Amygdala (tissue), 56 donors: Measurements from ENCODE around the gene VPS13A.
"Not testable (repeated sequence)": the region's sequence is repeated elsewhere in the genome, so short reads cannot be mapped to it uniquely, and the experiment has no call there.

Experiments used
- DNase-seq, 56 donors: peaks; one replicate each; lab custom pipeline; 2025; lab: John Stamatoyannopoulos, UW

The VPS13A gene

GRCh38 chr9:77421506-77422265 is 244.4 kb downstream of the VPS13A start:
- no peak for DNase-seq

GRCh38 chr9:77422969-77423368 is 245.6 kb downstream of the VPS13A start:
- DNase-seq = no peak

- no peak for DNase-seq
These were observed 246.5 kb downstream of the VPS13A start for GRCh38 chr9:77423841-77424240.

GRCh38 chr9:77424993-77425392 is 247.7 kb downstream of the VPS13A start:
- DNase-seq = no peak

GRCh38 chr9:77426712-77427111 is 249.4 kb downstream of the VPS13A start:
- DNase-seq = no peak

- no peak for DNase-seq
These were observed 250.1 kb downstream of the VPS13A start for GRCh38 chr9:77427256-77427927.

- no peak for DNase-seq
These were observed 252.6 kb downstream of the VPS13A start for GRCh38 chr9:77429928-77430327.

GRCh38 chr9:77432053-77432452 is 254.7 kb downstream of the VPS13A start:
- DNase-seq = no peak

- peak in 51 of 56 donors; percentile 2 to 82 (median 41) for DNase-seq
These were observed 256.5 kb downstream of the VPS13A start for GRCh38 chr9:77433675-77434445.

GRCh38 chr9:77435277-77435676 is 257.9 kb downstream of the VPS13A start:
- no peak for DNase-seq

GRCh38 chr9:77435688-77436087 is 258.4 kb downstream of the VPS13A start:
- no peak for DNase-seq

- no peak for DNase-seq
These were observed 261.3 kb downstream of the VPS13A start for GRCh38 chr9:77438653-77439052.

GRCh38 chr9:77440057-77440456 is 262.7 kb downstream of the VPS13A start:
- DNase-seq = peak in 22 of 56 donors; percentile 7 to 56 (median 22)

GRCh38 chr9:77441124-77441523 is 263.8 kb downstream of the VPS13A start:
- DNase-seq = not testable (repeated sequence)

GRCh38 chr9:77442436-77442835 is 265.1 kb downstream of the VPS13A start:
- no peak for DNase-seq

- no peak for DNase-seq
These were observed 270.3 kb downstream of the VPS13A start for GRCh38 chr9:77447646-77448045.

- no peak for DNase-seq
These were observed 272.1 kb downstream of the VPS13A start for GRCh38 chr9:77449240-77450084.

GRCh38 chr9:77450085-77450475 is 272.7 kb downstream of the VPS13A start:
- DNase-seq = no peak

- no peak for DNase-seq
These were observed 274.2 kb downstream of the VPS13A start for GRCh38 chr9:77451507-77451906.
